DND-41 (cell line): ENCODE data around the gene COX10.
"Not testable (repeated sequence)": the region's sequence is repeated elsewhere in the genome, so short reads cannot be mapped to it uniquely, and the experiment has no call there.

Experiments used
- EZH2 ChIP-seq: IDR thresholded peaks from 3 replicates; pipeline ENCODE4 v1.6.1; 2012; ENCODE audit warnings: borderline replicate concordance, low read depth, mild to moderate bottlenecking, moderate library complexity, low read length, inconsistent platforms; ENCODE audit not compliant: severe bottlenecking
- TF ChIP-seq, protein P1 (sequence below): IDR thresholded peaks from 2 replicates; pipeline ENCODE4 v1.5.1; 2012; ENCODE audit warnings: borderline replicate concordance, low read length, moderate library complexity, mild to moderate bottlenecking; ENCODE audit not compliant: poor library complexity, severe bottlenecking; ENCODE audit errors: extremely low read depth

DNA sequence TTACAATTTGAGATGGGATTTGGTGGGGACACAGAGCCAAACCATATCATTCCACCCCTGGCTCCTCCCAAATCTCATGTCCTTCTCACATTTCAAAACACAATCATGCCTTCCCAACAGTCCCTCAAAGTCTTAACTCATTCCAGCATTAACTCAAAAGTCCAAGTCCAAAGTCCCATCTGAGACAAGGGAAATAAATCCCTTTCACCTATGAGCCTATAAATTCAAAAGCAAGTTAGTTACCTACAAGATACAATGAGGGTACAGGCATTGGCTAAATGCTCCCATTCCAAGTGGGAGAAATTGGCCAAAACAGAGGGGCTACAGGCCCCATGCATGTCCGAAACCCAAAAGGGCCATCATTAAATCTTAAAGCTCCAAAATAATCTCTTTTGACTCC is 98.5 kb downstream of the COX10 start:
- not testable (repeated sequence) for TF ChIP-seq EZH2
- TF ChIP-seq, protein P1, sequence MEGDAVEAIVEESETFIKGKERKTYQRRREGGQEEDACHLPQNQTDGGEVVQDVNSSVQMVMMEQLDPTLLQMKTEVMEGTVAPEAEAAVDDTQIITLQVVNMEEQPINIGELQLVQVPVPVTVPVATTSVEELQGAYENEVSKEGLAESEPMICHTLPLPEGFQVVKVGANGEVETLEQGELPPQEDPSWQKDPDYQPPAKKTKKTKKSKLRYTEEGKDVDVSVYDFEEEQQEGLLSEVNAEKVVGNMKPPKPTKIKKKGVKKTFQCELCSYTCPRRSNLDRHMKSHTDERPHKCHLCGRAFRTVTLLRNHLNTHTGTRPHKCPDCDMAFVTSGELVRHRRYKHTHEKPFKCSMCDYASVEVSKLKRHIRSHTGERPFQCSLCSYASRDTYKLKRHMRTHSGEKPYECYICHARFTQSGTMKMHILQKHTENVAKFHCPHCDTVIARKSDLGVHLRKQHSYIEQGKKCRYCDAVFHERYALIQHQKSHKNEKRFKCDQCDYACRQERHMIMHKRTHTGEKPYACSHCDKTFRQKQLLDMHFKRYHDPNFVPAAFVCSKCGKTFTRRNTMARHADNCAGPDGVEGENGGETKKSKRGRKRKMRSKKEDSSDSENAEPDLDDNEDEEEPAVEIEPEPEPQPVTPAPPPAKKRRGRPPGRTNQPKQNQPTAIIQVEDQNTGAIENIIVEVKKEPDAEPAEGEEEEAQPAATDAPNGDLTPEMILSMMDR: not testable (repeated sequence)
